ENCODE measurements around the gene RHEBL1.

Gene RHEBL1

DNA sequence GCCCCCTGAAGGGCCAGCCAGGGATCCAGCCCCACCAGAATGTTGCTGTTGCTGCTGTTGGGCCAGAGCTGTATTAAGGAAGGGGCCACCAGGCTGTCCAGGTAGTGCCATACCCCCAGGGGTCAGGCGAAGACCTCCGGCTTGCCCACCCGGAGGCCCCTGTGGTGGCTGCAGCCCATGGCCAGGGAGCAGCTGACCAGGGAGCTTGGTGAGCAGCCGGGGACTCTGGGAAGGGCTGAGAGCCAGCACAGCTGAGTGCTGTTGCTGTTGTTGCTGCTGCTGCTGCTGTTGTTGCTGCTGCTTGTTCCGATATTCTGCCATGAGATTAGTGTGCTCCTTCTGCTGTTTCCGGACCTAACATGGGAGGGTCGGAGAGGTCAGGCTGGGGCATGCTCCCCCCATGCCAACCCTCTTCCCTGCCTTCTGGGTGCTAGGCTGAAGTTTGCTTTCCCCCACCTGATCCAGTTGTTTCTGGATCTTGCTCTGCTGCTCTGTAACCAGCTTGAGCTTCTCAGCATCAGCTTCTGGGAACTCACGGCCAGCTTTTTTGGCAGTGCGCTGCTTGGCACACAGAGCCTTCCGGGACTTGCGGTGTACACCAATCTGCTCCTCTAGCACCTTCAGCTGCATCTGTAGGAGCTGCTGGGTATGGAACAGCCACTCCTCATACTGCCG is 36.0 kb downstream of the RHEBL1 start:
- ChIA-PET CTCF (interaction anchor here (1.2 kb wide), 2 partner anchors 10 kb away, joined by 6 read pairs; no protein-coding TSS in a partner anchor), POLR2A (interaction anchor here (1.0 to 1.2 kb wide), 3 partner anchors 8 to 25 kb away, joined by 3 read pairs; no protein-coding TSS in a partner anchor)
- TF ChIP-seq HDGF (IDR thresholded peaks at IDR 0.05; ENCODE audit: borderline replicate concordance) = no peak
- TF ChIP-seq BHLHE40 (IDR thresholded peaks at IDR 0.05; ENCODE audit: borderline replicate concordance) = no peak
- no peak for TF ChIP-seq ARNT (IDR thresholded peaks at IDR 0.05)
- TF ChIP-seq L3MBTL2 (conservative IDR thresholded peaks at IDR 0.05) = no peak
- TF ChIP-seq ZNF384 (IDR thresholded peaks at IDR 0.05) = no peak
- TF ChIP-seq CTBP1 (IDR thresholded peaks at IDR 0.05; ENCODE audit: borderline replicate concordance) = no peak
- no peak for TF ChIP-seq FOXK2 (IDR thresholded peaks at IDR 0.05)
- no peak for TF ChIP-seq LEF1 (IDR thresholded peaks at IDR 0.05; ENCODE audit: borderline replicate concordance)
- TF ChIP-seq NFRKB (IDR thresholded peaks at IDR 0.05) = no peak
- TF ChIP-seq SP1 (IDR thresholded peaks at IDR 0.05) = no peak
- TF ChIP-seq FOXA1 (IDR thresholded peaks at IDR 0.05) = no peak
- TF ChIP-seq TARDBP (IDR thresholded peaks at IDR 0.05) = no peak
- TF ChIP-seq, protein P1, sequence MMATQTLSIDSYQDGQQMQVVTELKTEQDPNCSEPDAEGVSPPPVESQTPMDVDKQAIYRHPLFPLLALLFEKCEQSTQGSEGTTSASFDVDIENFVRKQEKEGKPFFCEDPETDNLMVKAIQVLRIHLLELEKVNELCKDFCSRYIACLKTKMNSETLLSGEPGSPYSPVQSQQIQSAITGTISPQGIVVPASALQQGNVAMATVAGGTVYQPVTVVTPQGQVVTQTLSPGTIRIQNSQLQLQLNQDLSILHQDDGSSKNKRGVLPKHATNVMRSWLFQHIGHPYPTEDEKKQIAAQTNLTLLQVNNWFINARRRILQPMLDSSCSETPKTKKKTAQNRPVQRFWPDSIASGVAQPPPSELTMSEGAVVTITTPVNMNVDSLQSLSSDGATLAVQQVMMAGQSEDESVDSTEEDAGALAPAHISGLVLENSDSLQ (IDR thresholded peaks at IDR 0.05) = no peak
- TF ChIP-seq FOXM1 (IDR thresholded peaks at IDR 0.05; ENCODE audit: borderline replicate concordance) = no peak
- no peak for DNase-seq (ENCODE audit: extremely low spot score)

DNA sequence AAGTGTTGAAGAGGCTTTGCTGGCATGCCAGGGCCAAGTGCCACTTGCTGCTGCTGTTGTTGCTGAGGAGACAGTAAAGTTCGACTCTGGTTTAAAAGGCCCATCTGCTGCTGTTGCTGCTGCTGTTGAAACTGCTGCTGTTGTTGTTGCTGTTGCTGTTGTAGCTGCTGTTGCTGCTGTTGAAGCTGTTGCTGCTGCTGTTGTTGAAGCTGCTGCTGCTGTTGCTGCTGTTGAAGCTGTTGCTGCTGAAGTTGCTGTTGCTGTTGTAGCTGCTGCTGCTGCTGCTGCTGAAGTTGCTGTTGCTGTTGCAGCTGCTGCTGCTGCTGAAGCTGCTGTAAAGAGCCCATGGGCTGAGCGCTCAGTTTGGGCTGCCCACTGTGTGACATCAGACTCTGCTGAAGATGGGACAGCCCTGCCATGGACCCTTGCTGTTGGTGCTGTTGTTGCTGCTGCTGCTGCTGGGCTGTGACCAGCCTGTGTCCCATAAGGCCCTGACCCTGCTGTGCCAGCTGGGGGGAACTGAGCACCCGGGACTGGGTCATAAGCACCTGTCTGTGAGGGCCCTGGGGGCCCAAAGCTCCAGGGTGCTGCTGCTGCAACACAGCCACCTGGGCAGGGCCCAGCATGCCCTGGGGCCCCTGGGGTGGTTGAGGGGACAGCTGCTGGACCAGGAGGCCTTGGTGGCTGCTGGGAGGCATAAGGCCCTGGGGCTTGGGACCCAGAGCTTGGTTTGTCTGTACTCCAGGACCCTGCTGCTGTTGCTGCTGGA is 36.9 kb downstream of the RHEBL1 start:
- DNase-seq (ENCODE audit: extremely low spot score) = no peak
- ChIA-PET CTCF (interaction anchor here (0.5 to 1.2 kb wide), 2 partner anchors 11 to 82 kb away, joined by 3 to 6 read pairs; no protein-coding TSS in a partner anchor), POLR2A (interaction anchor here (1.0 to 1.2 kb wide), 3 partner anchors 9 to 25 kb away, joined by 3 read pairs; no protein-coding TSS in a partner anchor)
- TF ChIP-seq FOXK2 (IDR thresholded peaks at IDR 0.05) = no peak
- no peak for TF ChIP-seq LEF1 (IDR thresholded peaks at IDR 0.05; ENCODE audit: borderline replicate concordance)
- no peak for TF ChIP-seq HDGF (IDR thresholded peaks at IDR 0.05; ENCODE audit: borderline replicate concordance)
- no peak for TF ChIP-seq NFRKB (IDR thresholded peaks at IDR 0.05)
- TF ChIP-seq ZNF384 (IDR thresholded peaks at IDR 0.05) = no peak
- no peak for TF ChIP-seq SUZ12 (IDR thresholded peaks at IDR 0.05)
- TF ChIP-seq SP1 (IDR thresholded peaks at IDR 0.05) = no peak
- no peak for TF ChIP-seq TARDBP (IDR thresholded peaks at IDR 0.05)
- TF ChIP-seq, protein P1 (IDR thresholded peaks at IDR 0.05) = no peak

DNA sequence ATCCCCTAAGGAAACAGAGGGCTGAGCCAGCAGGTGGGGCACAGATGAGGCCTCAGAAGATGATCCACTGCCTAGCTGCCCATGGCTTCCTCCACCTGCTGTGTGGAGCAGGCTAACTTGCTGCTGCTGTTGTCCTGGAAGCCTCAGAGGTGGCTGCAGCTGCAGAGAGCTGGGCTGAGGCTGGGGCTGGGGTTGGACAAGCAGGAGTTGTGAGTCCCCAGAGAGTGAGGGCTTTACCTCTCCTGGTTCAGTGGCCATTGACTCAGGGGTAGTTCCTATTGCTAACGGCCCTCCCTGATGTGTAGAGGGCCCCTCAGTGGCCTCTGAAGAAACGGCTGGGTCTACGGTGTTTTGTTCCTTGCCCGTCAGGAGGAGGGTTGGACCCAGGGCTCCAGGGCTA is 37.5 kb downstream of the RHEBL1 start:
- TF ChIP-seq ELF4 (IDR thresholded peaks at IDR 0.05) (no peak), SUZ12 (IDR thresholded peaks at IDR 0.05) (no peak), LEF1 (IDR thresholded peaks at IDR 0.05; ENCODE audit: borderline replicate concordance) (no peak), L3MBTL2 (conservative IDR thresholded peaks at IDR 0.05) (no peak), FOXM1 (IDR thresholded peaks at IDR 0.05; ENCODE audit: borderline replicate concordance) (no peak), ARNT (IDR thresholded peaks at IDR 0.05) (no peak), ZNF384 (IDR thresholded peaks at IDR 0.05) (no peak), SP1 (IDR thresholded peaks at IDR 0.05) (no peak), FOXK2 (IDR thresholded peaks at IDR 0.05) (no peak), BHLHE40 (IDR thresholded peaks at IDR 0.05; ENCODE audit: borderline replicate concordance) (no peak), TARDBP (IDR thresholded peaks at IDR 0.05) (no peak), CTBP1 (IDR thresholded peaks at IDR 0.05; ENCODE audit: borderline replicate concordance) (no peak), HDGF (IDR thresholded peaks at IDR 0.05; ENCODE audit: borderline replicate concordance) (no peak)
- TF ChIP-seq, protein P1 (IDR thresholded peaks at IDR 0.05) = no peak
- ChIA-PET POLR2A (no interaction called here), CTCF (interaction anchor here (0.5 kb wide), 1 partner anchor 82 kb away, joined by 3 read pairs; no protein-coding TSS in a partner anchor)
- DNase-seq (ENCODE audit: extremely low spot score) = no peak

DNA sequence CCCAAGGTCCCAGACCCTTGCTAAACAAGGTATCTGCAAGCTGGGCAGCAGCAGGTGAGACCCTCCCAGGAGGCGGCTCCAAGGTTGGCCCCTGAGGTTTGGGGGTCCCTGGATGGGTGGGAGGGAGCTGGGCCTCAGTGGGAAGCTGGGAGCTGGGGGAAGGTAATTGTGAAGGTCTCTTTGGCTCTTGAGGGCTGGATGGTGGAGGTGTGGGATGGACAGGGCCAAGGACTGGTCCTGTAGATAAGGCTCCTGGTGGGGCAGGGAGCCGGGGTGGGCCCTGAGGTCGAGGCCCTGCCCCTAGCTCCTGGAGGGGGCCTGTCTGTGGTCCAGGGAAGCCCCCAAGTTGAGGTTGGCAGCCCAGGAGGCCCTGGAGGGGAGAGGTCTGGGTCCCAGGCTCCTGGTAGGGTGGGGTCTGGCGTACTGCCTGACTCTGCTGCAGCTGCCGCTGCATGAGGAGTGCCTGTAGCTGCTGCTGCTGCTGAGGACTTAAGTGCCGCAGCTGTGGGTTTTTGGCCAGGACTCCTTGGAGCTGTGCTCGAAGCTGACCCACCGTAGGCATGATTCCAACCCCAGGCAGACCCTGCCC is 38.1 kb downstream of the RHEBL1 start:
- POLR2A ChIA-PET = interaction anchor here (1.1 to 1.4 kb wide), 2 partner anchors 13 to 14 kb away, joined by 4 read pairs; partner anchors contain the start of gene PRKAG1
- CTCF ChIA-PET = no interaction called here
- no peak for TF ChIP-seq CTBP1 (IDR thresholded peaks at IDR 0.05; ENCODE audit: borderline replicate concordance)
- no peak for DNase-seq (ENCODE audit: extremely low spot score)

DNA sequence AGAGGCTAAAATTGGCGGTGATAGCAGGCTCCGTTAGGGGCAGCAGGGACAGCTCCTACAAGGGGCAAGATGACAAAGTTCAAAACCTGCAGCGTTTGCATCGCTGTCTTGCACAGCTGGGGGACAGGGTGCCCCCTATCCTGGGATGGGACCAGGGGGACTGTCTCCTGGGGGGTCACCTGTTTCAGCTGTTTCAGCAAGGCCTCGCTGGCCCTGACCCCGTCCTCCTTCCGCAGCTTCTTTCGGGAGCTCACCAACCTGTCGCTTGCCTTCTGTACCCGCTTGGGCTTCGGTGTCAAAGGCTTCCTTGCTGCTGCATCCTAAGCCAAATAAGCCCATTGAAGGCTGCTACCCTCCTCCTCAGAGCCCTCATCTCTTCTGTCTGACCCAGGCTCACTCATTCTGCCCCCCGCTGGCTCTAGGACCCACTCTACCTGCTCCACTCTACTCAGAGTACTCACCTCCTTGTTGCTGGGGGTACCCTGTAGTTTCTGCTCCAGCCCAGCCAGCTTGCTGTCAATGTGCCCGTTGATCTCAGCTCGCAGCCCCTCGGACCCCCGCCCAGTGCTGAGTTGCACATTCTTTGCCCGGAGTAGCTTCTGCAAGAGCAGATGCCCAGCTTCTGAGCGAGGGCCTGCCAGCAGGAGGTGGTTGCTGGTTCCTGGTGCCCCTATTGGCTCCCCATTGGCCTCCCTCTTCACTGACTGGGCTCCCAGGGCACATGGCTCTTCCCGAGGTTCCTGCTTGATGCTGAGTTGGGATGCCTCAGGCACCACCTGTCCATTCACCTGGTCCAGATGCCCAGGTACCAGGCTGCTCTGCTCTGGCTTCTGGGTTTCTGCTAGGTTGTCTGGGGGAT is 38.8 kb downstream of the RHEBL1 start:
- CTCF ChIA-PET = interaction anchor here (1.0 to 2.6 kb wide), 3 partner anchors 11 to 13 kb away, joined by 3 to 9 read pairs (median 8); no protein-coding TSS in a partner anchor
- DNase-seq (ENCODE audit: extremely low spot score) = no peak
- POLR2A ChIA-PET = interaction anchor here (1.1 to 1.4 kb wide), 2 partner anchors 13 kb away, joined by 4 read pairs; partner anchors contain the start of gene PRKAG1
- TF ChIP-seq NFRKB (IDR thresholded peaks at IDR 0.05) (no peak), ARNT (IDR thresholded peaks at IDR 0.05) (no peak), BHLHE40 (IDR thresholded peaks at IDR 0.05; ENCODE audit: borderline replicate concordance) (no peak)

Measured in HEK293T (cell line).